ENCODE results near the gene CCM2L.

The CCM2L gene

GRCh38 chr20:31990641-31991338 lies 19.4 kb upstream of the CCM2L start:
- no peak for DNase-seq
- in situ Hi-C loops (cut with HindIII; ENCODE audit: low pct_ligation_motif_present, low pct_unique_long_range_greater_than_20kb, low sequenced_read_pairs): no loop called here

- no peak for DNase-seq
- in situ Hi-C loops (cut with HindIII; ENCODE audit: low pct_ligation_motif_present, low pct_unique_long_range_greater_than_20kb, low sequenced_read_pairs): no loop called here
Measured at GRCh38 chr20:31991339-31991705, 18.9 kb upstream of the CCM2L start.

GRCh38 chr20:31992086-31992485 lies 18.2 kb upstream of the CCM2L start:
- DNase-seq: no peak
- in situ Hi-C loops (cut with HindIII; ENCODE audit: low pct_ligation_motif_present, low pct_unique_long_range_greater_than_20kb, low sequenced_read_pairs): no loop called here

- no peak for DNase-seq
- in situ Hi-C loops (cut with HindIII; ENCODE audit: low pct_ligation_motif_present, low pct_unique_long_range_greater_than_20kb, low sequenced_read_pairs): no loop called here
Measured at GRCh38 chr20:31996996-31997395, 13.2 kb upstream of the CCM2L start.

GRCh38 chr20:31998246-31998645 lies 12.0 kb upstream of the CCM2L start:
- DNase-seq: no peak
- in situ Hi-C loops (cut with HindIII; ENCODE audit: low pct_ligation_motif_present, low pct_unique_long_range_greater_than_20kb, low sequenced_read_pairs): no loop called here

- in situ Hi-C loops (cut with HindIII; ENCODE audit: low pct_ligation_motif_present, low pct_unique_long_range_greater_than_20kb, low sequenced_read_pairs): no loop called here
Measured at GRCh38 chr20:32003325-32003724, 6.9 kb upstream of the CCM2L start.

GRCh38 chr20:32004963-32005362 lies 5.3 kb upstream of the CCM2L start:
- in situ Hi-C loops (cut with HindIII; ENCODE audit: low pct_ligation_motif_present, low pct_unique_long_range_greater_than_20kb, low sequenced_read_pairs): no loop called here
- peak; percentile 34 for DNase-seq

More at GRCh38 chr20:32003325-32003724, 6.9 kb upstream of the CCM2L start:
- no peak for DNase-seq

- DNase-seq: no peak
- in situ Hi-C loops (cut with HindIII; ENCODE audit: low pct_ligation_motif_present, low pct_unique_long_range_greater_than_20kb, low sequenced_read_pairs): no loop called here
Measured at GRCh38 chr20:32006053-32006452, 4.2 kb upstream of the CCM2L start.

GRCh38 chr20:32006841-32007786 lies 3.1 kb upstream of the CCM2L start:
- DNase-seq: no peak
- in situ Hi-C loops (cut with HindIII; ENCODE audit: low pct_ligation_motif_present, low pct_unique_long_range_greater_than_20kb, low sequenced_read_pairs): no loop called here

- DNase-seq: peak; percentile 28
Measured at GRCh38 chr20:32007787-32008616, 2.2 kb upstream of the CCM2L start.

GRCh38 chr20:32009564-32009963 lies 674 bp upstream of the CCM2L start:
- in situ Hi-C loops (cut with HindIII; ENCODE audit: low pct_ligation_motif_present, low pct_unique_long_range_greater_than_20kb, low sequenced_read_pairs): no loop called here
- DNase-seq: no peak

More at GRCh38 chr20:32007787-32008616, 2.2 kb upstream of the CCM2L start:
- in situ Hi-C loops (cut with HindIII; ENCODE audit: low pct_ligation_motif_present, low pct_unique_long_range_greater_than_20kb, low sequenced_read_pairs): no loop called here

- in situ Hi-C loops (cut with HindIII; ENCODE audit: low pct_ligation_motif_present, low pct_unique_long_range_greater_than_20kb, low sequenced_read_pairs): no loop called here
- DNase-seq: no peak
Measured at GRCh38 chr20:32010666-32011065, 428 bp downstream of the CCM2L start.

- DNase-seq: no peak
- in situ Hi-C loops (cut with HindIII; ENCODE audit: low pct_ligation_motif_present, low pct_unique_long_range_greater_than_20kb, low sequenced_read_pairs): no loop called here
Measured at GRCh38 chr20:32012159-32012688, 2.0 kb downstream of the CCM2L start.

GRCh38 chr20:32013326-32013725 lies 3.1 kb downstream of the CCM2L start:
- no peak for DNase-seq
- in situ Hi-C loops (cut with HindIII; ENCODE audit: low pct_ligation_motif_present, low pct_unique_long_range_greater_than_20kb, low sequenced_read_pairs): no loop called here

- DNase-seq: peak; percentile 43
Measured at GRCh38 chr20:32017711-32018251, 7.5 kb downstream of the CCM2L start.

GRCh38 chr20:32018269-32019155 lies 8.3 kb downstream of the CCM2L start:
- in situ Hi-C loops (cut with HindIII; ENCODE audit: low pct_ligation_motif_present, low pct_unique_long_range_greater_than_20kb, low sequenced_read_pairs): no loop called here
- peak; percentile 58 for DNase-seq

More at GRCh38 chr20:32017711-32018251, 7.5 kb downstream of the CCM2L start:
- in situ Hi-C loops (cut with HindIII; ENCODE audit: low pct_ligation_motif_present, low pct_unique_long_range_greater_than_20kb, low sequenced_read_pairs): no loop called here

GRCh38 chr20:32019156-32019510 lies 8.9 kb downstream of the CCM2L start:
- DNase-seq: peak; percentile 42
- in situ Hi-C loops (cut with HindIII; ENCODE audit: low pct_ligation_motif_present, low pct_unique_long_range_greater_than_20kb, low sequenced_read_pairs): no loop called here

All from ACHN (cell line).